Measurements from ENCODE around the gene CRHR2.

CRHR2 gene

GRCh38 chr7:30726296-30727006 is 44.2 kb upstream of the CRHR2 start:
- no peak for TF ChIP-seq CTCF (IDR thresholded peaks at IDR 0.05)

GRCh38 chr7:30723776-30724175 is 41.5 kb upstream of the CRHR2 start:
- TF ChIP-seq CTCF (IDR thresholded peaks at IDR 0.05): no peak

GRCh38 chr7:30722671-30723070 is 40.4 kb upstream of the CRHR2 start:
- TF ChIP-seq CTCF (IDR thresholded peaks at IDR 0.05): no peak

GRCh38 chr7:30722187-30722586 is 39.9 kb upstream of the CRHR2 start:
- TF ChIP-seq CTCF (IDR thresholded peaks at IDR 0.05): no peak

GRCh38 chr7:30721211-30721610 is 39.0 kb upstream of the CRHR2 start:
- no peak for TF ChIP-seq CTCF (IDR thresholded peaks at IDR 0.05)

- no peak for TF ChIP-seq CTCF (IDR thresholded peaks at IDR 0.05)
These were observed 34.9 kb upstream of the CRHR2 start for GRCh38 chr7:30717181-30717580.

GRCh38 chr7:30714129-30714528 is 31.9 kb upstream of the CRHR2 start:
- TF ChIP-seq CTCF (IDR thresholded peaks at IDR 0.05): no peak

GRCh38 chr7:30713392-30713791 is 31.1 kb upstream of the CRHR2 start:
- TF ChIP-seq CTCF (IDR thresholded peaks at IDR 0.05): no peak
